ENCODE data around the gene MYRF.

- TF ChIP-seq, protein P1, sequence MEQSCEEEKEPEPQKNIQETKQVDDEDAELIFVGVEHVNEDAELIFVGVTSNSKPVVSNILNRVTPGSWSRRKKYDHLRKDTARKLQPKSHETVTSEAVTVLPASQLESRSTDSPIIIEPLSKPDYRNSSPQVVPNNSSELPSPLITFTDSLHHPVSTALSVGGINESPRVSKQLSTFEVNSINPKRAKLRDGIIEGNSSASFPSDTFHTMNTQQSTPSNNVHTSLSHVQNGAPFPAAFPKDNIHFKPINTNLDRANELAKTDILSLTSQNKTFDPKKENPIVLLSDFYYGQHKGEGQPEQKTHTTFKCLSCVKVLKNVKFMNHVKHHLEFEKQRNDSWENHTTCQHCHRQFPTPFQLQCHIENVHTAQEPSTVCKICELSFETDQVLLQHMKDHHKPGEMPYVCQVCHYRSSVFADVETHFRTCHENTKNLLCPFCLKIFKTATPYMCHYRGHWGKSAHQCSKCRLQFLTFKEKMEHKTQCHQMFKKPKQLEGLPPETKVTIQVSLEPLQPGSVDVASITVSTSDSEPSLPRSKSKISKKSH (CRISPR knock-in tag; IDR thresholded peaks at IDR 0.05; ENCODE audit: borderline replicate concordance), result no peak
- TF ChIP-seq EP300 (IDR thresholded peaks at IDR 0.05; ENCODE audit: low read depth in 2 of 2, low read length in 2 of 2) (no peak), EP300 (CRISPR knock-in tag; IDR thresholded peaks at IDR 0.05; ENCODE audit: borderline replicate concordance) (no peak), ZNF691 (CRISPR knock-in tag; IDR thresholded peaks at IDR 0.05; ENCODE audit: borderline replicate concordance, low read depth) (no peak), SIN3A (IDR thresholded peaks at IDR 0.05; ENCODE audit: borderline replicate concordance, low read depth, low read length) (no peak), GABPA (IDR thresholded peaks at IDR 0.05; ENCODE audit: low read depth, low read length) (no peak), GABPA (CRISPR knock-in tag; IDR thresholded peaks at IDR 0.05; ENCODE audit: low read depth) (no peak), CHD2 (IDR thresholded peaks at IDR 0.05; ENCODE audit: low read depth, low read length) (no peak), SAP130 (CRISPR knock-in tag; IDR thresholded peaks at IDR 0.05; ENCODE audit: low read depth) (no peak), HNF4G (IDR thresholded peaks at IDR 0.05; ENCODE audit: borderline replicate concordance, low read depth, low read length) (no peak), HNF4G (CRISPR knock-in tag; IDR thresholded peaks at IDR 0.05; ENCODE audit: borderline replicate concordance, low read depth) (no peak), RFX1 (IDR thresholded peaks at IDR 0.05) (no peak), CENPX (CRISPR knock-in tag; IDR thresholded peaks at IDR 0.05) (no peak), TAF15 (IDR thresholded peaks at IDR 0.05; ENCODE audit: low read depth, low read length, poor library complexity, severe bottlenecking) (no peak), ZFX (CRISPR knock-in tag; IDR thresholded peaks at IDR 0.05; ENCODE audit: low read depth) (no peak)
- TF ChIP-seq, protein P2, sequence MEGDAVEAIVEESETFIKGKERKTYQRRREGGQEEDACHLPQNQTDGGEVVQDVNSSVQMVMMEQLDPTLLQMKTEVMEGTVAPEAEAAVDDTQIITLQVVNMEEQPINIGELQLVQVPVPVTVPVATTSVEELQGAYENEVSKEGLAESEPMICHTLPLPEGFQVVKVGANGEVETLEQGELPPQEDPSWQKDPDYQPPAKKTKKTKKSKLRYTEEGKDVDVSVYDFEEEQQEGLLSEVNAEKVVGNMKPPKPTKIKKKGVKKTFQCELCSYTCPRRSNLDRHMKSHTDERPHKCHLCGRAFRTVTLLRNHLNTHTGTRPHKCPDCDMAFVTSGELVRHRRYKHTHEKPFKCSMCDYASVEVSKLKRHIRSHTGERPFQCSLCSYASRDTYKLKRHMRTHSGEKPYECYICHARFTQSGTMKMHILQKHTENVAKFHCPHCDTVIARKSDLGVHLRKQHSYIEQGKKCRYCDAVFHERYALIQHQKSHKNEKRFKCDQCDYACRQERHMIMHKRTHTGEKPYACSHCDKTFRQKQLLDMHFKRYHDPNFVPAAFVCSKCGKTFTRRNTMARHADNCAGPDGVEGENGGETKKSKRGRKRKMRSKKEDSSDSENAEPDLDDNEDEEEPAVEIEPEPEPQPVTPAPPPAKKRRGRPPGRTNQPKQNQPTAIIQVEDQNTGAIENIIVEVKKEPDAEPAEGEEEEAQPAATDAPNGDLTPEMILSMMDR (CRISPR knock-in tag; IDR thresholded peaks at IDR 0.05), result no peak
- TF ChIP-seq, protein P3, sequence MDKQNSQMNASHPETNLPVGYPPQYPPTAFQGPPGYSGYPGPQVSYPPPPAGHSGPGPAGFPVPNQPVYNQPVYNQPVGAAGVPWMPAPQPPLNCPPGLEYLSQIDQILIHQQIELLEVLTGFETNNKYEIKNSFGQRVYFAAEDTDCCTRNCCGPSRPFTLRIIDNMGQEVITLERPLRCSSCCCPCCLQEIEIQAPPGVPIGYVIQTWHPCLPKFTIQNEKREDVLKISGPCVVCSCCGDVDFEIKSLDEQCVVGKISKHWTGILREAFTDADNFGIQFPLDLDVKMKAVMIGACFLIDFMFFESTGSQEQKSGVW (CRISPR knock-in tag; IDR thresholded peaks at IDR 0.05; ENCODE audit: borderline replicate concordance), result no peak
These were observed 13.7 kb upstream of the MYRF start for GRCh38 chr11:61738776-61739175.

Measured in HepG2 (cell line).